ENCODE data around the gene RCN1.
"Not testable (repeated sequence)": the region's sequence is repeated elsewhere in the genome, so short reads cannot be mapped to it uniquely, and the experiment has no call there.

RCN1 gene

DNA sequence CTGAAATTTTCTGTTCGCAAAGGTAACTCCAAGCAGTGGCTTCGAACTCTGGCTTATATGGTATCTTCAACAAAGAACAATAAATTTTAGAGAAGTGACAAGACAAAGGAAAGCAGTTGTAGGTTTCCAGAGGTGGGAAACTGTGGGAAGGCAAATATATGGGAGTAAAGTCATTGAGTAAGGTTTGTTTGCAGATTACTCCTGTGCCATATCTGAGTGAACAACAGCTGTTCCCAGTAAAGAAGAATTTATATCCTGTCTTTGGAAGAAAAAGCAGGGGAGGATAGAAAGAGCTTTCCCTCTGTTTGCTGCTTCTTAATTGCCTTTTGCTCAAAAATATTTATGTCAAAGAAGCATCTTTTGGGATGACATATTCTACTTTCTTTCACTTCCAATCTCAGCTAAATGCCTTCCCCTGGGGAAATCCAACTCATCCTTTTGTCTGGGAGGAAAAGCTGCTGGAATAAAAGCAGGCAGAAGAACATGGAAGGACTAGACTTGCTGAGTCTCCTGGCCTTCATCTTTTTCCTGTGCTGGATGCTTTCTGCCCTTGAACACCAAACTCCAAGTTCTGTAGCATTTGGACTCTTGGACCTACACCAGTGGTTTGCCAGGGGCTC lies 10.4 kb upstream of the RCN1 start:
- no peak for DNase-seq

DNA sequence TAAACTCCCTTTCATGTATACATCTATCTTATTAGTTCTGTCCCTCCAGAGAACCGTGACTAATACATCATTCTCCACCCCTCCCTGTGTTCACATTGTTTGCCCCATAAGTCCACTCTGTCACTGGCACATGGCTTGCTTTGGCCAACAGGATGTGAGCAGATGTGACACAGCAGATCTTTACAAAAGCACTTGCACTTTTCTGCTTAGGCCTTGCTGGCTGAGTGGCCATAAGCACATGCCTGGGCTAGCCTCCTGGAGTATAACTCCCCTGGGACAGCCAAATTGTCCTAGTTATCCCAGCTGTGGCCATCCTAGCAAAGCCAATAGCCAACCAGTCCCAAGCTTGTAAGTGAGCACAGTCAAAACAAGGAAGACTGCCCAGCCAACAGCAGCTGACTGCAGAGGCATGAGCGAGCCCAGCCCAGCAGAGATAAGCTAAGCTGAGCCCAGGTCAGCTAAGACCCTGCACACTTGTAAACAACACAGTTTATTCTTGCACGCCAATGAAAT lies 9.7 kb upstream of the RCN1 start:
- no peak for DNase-seq

DNA sequence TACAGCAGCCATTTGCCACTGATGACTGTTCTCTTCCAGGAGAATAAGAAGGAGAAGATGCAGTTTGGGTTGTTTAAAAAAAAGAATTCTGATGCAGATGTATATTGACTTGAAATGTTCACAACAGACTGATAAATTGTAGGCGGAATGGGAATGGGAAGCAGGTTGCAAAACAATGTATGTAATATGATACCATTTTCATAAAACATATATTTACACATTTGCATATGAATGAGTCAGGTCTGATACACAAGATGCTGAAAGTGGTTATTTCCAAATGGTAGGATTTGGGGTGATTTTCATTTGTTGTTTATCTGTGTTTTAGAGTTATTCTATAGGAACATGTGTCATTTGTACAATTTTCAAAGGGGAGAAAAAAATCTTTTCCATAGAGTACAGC lies 9.0 kb upstream of the RCN1 start:
- DNase-seq: no peak

DNA sequence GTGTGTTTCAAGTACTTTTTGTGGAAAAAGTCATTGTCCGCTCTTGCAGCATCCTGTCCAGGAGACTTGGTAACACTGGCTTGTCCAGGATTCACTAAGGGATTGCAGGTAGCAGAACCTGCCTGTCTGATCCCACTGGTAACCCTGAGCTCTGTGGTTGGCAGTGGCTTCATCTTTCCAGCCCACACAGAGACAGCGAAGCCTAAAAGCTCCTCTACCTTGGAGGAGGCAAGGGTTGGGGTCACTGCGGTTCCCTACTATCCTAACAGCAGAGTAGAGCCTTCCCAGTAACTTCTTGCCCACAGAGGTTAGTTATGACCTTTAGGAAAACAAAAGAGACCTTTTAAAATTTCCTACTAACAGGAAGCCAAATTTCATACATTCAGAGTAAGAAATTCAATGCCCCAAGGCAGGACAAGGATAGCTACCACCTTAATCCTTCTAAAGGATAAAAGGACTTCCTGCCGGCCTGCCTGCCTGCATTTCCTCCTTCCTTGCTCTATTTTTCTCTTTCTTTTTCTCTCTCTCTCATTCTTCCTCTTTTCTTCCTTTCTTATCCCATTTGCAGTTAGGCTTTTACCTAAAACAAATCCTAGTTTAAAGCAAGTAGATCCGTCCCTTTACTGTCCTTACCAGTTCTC lies 8.4 kb upstream of the RCN1 start:
- no peak for DNase-seq

DNA sequence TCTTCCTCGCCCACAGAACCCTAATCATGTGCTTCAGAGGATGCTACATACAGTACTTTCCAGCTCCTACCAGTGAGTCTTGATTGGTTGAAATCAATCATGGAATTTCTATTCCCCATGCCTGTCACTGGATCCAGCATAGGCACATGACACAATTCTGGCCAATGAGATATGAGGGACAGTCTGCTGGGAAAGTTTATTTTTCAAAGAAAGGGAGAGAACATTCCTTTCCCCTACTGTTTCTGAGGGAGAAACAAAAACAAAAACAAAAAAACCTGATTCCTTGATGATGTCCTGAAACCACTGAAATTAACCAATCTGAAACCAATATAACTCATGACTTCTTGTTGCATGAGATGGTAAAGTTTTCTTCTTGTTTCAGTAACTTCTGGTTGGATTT lies 3.3 kb upstream of the RCN1 start:
- DNase-seq: no peak

DNA sequence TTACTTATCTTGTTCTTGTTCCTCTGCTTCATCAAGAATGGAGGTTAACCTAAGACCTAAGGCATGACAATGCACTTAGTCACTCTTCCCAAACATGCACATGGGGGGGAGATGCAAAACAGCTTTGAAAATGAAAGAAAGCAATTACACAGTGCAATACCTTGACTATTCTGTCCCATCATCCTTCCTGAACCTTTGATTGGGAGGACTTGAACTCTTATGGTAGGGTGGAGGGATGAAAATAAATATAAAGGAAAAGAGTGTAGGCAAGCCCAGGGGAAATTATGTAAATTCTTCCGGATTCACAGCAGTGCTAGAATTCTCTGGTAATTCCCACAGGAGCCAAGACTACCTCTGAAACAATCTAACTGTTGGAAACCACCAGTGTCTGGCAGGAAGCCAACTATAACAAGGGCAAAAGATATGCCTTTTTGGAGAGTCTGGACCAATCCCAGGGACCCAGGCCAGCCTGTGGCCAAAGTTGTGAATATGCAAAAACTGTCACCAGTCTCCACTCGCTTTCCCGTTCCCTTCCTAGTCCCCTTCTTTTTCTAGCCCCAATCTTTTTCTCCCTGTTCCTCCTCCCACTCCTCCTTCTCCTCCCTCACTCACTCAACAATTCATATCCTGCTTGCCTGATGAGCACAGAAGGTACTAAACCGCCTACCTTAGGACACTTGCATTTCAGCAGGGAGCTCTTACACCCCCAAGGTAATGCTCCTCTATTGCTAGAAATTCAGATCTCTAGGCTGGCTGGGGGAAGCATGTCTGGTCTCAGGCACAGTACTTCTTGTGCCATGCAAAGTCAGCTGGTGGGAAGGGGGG lies 2.5 kb upstream of the RCN1 start:
- peak; percentile 14 for DNase-seq

DNA sequence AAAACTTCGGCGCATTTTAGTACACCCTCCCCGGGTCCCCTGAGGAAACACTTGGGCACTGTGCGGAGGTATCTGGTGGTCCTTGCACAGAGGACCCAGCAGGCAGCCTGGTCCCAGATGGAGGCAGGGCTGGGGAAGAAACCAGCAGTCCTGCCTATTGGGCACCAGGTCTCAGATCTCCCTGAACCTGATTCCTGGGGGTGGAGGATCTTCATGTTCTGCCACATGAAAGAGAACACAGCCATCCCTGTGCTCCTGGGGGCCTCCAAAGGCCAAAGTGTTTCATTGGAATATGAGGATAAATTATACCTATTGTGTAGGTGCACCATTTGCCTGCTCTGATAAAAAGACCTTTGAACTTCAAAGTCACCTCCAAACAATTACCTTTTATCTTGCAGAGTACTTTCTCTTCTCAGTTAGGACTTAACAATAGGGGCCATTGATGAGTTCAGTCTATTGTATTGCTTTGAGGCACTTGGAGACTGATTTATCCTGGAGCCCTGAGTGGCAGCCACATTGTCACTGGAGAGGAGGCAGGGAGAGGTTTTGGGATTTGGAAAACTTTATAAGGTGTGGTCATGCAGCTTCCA lies 1.8 kb downstream of the RCN1 start:
- no peak for DNase-seq

DNA sequence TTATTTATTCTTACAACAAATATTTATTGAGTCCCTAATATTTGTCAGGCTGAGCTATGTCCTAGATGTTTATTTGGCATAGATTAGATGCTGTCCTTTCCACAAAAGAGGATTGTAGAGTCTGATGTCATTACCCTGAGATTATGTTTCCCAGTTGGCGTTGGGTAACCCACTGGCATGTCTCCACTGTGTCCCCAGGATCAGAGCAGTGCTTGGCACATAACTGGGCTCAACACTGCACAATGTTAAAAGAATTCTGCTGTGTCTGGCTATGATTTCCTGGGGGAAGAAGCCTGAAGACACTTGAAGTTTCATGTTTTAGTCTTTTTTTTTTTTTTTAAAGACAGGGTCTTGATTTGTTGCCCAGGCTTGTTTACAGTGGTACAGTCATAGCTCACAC lies 4.0 kb downstream of the RCN1 start:
- no peak for DNase-seq

DNA sequence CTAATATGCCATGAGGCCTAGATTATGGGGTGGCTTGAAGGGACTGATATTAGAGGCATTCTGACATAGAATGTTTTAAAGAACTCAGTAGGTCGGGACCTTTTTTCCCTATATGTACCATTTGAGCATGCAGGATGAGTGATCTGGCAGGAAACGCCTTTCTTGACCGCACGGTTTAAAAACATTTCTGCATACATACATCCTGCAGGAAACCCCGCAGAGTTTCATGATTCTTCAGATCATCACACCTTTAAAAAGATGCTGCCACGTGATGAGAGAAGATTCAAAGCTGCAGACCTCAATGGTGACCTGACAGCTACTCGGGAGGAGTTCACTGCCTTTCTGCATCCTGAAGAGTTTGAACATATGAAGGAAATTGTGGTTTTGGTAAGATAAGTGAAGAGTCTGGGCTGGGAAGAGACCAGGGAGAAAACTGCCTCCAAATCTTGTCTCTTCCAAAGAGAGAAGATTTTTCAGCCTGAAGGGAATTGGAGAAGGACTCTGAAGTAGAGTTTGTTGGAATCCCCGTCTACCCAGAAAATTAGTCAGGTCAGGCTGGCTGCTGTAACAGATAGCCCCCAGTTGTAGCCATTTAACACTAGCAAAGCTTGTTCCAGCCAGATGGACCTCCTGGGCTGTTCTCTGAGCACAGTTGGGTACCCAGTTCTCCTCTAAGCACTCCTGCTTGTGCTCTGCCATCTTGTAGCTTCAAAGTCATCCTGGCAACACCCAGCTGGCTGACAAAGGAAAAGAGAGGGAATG lies 7.4 kb downstream of the RCN1 start:
- no peak for DNase-seq

DNA sequence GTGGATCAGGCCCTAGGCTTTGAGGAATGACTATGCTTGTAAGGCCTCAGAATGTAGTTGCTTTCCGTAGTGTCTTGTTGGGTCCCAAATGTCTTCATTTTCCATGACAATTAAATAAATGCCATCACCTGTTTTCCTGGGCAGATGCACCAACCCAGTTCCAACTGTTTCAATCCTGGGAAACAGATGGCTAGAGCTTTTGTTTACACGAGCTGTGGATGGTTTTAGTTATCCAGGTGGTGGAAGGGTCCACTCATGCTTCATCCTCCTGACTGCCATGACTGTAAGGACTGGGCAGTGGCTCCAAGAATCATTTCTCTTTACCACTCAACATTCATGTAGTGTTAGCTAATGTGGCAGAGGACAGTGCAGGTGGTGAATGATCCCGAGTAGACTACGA lies 8.6 kb downstream of the RCN1 start:
- no peak for DNase-seq

DNA sequence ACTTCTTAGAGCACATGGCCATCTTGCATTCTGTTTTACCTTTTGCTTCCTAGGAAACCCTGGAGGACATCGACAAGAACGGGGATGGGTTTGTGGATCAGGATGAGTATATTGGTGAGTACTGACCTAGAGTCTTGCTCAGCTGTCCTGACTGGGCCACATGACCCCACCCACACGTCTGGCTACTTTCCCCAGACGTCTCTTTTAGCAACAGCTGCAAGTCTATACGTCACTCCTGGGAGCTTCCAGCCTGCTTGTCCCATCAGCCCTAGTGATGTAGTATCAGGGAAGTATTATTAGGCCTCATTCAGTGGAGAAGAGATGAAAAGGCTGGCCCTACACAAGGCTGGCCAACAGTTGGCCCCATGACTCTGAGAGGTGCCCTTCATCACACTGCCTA lies 9.6 kb downstream of the RCN1 start:
- DNase-seq: no peak

DNA sequence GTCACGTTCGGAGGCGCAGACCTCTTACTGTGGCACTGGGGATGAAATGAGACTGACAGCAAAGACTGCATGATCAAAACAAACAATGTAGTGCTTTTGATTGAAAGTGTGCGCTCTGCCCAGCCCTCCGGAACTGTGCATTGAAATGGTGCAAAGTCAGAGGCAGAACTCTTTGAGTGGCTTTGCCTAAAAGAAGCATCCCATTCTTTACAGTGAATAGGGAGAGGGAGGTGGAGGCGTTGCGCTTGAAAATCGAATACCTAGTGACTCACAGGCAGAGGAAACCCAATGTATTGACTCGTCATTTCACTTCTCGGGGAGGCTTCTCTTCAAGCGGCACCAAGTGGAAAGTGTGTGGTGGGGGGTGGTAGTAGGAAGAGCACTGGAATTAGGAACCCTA lies 10.9 kb downstream of the RCN1 start:
- no peak for DNase-seq

DNA sequence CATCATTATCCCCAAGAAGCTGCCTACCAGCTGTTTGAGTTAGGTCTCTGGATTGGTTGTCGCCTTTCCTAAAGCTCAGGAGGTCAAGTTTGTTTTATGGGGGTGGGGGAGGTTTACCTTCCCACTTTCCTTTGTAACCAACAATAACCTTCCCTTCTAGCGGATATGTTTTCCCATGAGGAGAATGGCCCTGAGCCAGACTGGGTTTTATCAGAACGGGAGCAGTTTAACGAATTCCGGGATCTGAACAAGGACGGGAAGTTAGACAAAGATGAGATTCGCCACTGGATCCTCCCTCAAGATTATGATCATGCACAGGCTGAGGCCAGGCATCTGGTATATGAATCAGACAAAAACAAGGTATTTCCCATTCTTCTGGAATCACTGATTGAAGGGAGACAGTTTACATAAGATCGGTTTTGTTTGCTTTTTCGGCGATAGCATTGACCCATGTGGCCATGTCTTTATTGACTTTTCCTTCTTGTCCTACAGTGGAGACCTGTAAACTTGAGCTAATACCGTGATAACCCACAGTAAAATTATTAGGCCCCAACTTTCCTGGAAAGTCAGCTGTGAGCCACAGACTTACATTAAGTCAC lies 12.3 kb downstream of the RCN1 start:
- DNase-seq: not testable (repeated sequence)

DNA sequence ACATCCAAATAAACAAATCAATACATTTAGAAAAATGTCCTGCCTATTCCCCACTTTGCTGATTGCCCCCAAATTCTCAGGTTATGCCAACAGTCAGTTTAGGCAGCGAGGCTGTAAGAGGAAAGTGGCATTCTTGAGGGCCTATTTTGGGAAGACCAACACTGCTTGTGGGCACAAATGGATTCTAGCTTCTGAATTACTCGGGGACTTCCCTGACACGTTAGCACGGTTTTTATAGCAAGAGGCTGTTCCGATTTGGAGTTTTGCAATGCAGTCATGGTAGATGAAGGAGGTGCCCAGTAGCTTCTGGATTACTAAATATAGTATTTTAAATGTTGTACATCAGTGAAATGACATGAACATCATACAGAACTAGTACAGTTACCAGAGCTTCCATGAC lies 13.1 kb downstream of the RCN1 start:
- no peak for DNase-seq

DNA sequence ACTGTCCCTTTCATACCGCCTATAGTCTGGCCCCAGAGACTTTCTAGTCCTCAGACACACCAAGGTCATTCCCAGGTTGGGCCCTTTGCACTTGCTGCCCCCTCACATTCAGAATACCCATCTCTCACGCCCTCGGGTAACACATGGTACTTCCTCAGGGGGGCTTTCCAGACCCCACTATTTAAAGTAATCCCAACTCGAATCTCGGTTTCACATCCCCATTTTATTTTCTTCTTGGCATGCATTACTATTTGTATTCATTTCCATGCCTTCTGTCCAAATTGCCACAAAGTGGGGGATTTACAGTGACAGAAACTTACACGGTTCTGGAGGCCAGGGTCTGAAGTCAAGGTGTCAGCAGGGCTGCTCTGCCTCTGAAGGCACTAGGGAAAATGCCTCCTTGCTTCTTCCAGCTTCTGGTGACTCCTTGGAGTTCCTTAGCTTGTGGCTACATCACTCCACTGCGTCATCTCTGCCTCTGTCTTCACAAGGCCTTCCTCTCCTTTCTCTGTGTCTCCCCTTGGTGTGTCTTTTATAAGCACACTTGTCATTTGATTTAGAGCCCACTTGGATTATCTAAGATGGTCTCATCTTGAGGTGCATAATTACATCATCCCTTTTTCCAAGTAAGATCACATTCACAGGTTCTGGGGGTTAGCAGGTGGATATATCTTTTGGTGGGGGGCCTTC lies 15.1 kb downstream of the RCN1 start:
- DNase-seq: no peak

DNA sequence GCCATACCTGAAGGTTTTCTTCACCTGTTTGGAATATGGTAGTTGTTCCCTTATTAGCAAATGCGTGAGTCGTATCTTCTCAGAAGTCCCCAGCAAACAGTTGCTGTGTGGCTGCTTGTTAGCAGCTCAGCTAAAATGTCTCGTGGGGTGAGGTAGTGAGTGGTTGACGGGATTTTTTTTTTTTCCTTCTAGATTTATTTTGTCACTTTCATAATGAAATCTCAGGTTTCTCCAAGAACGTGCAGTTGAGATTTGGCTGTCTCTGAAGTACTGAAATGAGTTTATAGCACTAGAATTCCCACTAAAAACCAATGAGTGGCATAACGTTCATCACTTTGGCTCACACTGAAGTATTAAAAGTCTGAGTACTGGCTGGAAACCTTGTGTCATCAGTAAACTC lies 16.8 kb downstream of the RCN1 start:
- DNase-seq: no peak

DNA sequence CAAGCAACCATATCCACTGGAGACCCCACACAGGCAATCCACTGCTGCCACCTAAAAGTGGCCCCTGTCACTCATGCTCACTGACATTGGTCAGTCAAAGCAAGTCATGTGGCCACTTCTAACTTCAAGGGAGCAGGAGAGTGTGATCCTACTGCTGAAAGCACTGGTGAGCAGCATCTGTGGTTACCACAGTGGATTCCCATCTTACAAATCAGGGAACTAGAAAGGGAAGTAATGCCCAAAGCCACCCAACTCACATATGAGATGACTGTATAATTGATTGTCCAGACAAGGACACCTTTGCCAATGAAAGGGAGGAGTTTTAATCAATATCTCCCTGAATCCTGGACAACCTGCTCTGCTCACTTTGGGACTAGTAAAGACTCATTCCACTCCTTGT lies 17.7 kb downstream of the RCN1 start:
- DNase-seq: no peak

DNA sequence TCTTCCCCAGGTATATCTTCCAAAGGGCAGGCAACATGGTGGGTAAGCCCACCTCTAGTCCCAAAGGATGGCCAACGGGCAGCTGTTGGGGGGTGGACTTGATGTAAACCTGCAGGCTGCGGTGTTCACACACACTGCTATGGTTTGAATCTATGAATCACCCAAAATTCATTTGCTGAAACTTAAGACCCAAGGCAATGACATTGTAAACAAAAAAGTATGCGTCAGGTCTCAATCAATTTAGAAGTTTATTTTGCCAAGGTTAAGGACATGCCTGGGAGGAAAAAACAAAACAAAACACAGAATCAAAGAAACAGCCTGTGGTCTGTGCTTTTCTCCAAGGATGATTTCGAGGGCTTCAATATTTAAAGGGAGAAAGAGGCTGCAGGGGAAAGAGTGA lies 18.3 kb downstream of the RCN1 start:
- no peak for DNase-seq

DNA sequence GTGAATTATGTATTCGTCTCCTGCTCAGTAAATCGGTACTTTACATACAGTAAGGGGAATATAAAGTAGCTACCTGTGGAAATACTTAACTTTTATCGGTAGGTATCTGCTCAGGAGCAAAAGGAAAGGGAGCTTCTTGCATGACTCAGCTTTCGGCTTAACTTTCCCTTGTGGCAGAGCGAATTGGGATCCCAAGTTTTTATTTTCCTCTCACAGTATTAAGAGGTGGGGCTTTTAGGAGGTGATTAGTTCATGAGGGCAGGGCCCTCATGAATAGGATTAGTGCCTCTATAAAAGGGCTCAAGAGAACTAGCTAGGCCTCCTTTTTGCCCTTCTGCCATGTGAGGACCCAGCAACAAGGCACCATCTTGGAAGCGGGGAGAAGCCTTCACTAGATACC lies 18.7 kb downstream of the RCN1 start:
- DNase-seq: no peak

DNA sequence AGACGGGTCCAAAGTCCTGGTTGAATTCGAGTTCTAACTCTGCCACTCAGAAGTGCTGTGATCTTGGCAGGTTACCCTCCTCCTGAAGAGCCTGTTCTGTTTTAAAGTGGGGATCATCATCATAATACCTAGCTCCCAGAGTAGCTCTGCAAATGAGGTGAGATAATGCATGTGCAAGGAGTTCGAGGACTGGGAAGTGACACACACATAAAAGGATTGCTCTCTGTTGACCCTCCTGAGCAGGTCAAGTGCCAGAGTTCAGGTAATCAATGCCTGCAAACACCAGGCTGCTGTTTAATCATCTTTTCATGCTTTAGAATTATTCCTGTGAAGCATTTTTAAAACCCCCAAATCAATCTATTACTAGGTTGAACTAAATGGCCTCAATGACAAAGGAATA lies 19.9 kb downstream of the RCN1 start:
- no peak for DNase-seq

DNA sequence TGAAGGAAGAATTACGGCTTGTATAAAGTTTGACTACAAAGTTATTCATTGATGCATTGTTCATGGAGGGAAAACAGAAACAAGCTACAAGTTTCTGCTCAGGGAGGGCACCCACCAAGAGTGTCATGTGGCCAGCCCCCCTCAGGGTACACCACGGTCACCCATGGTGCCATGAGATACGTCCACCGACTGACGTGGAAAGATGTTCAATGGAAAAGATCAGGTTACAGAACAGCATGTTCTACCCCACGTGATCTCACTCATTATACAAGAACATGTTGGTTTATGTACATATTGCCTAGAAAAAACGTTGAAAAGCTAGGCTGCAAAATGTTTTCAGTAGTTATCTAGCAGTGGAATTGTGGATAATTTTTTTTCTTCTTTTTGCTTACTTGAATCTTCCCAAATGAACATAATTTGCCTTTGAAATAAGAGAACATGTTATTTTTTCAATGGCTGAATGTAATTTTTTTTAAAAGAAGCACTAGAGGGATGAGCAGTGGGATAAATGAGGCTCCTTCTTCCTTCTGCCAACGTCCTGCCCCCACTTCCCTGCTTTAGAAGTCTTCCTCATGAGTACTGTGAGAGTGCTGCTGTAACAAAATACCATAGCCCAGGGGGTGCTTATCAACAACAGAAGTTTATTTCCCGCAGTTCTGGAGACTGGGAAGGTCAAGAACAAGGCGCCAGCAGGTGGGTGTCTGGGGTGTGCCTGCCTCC lies 22.5 kb downstream of the RCN1 start:
- peak; percentile 24 for DNase-seq

DNA sequence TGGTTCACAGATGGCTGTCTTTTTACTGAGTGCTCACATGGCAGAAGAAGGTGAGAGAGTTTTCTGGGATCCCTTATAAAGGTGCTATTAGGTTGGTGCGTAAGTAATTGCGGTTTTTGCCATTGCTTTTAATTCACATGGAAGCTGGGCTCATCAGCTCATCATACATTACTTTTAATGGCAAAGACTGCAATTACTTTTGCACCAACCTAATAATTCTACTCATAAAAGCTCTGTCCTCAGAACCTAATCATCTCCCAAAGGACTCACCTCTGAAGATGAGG lies 23.0 kb downstream of the RCN1 start:
- no peak for DNase-seq
